ENCODE results near the gene HSPA2.

DNA sequence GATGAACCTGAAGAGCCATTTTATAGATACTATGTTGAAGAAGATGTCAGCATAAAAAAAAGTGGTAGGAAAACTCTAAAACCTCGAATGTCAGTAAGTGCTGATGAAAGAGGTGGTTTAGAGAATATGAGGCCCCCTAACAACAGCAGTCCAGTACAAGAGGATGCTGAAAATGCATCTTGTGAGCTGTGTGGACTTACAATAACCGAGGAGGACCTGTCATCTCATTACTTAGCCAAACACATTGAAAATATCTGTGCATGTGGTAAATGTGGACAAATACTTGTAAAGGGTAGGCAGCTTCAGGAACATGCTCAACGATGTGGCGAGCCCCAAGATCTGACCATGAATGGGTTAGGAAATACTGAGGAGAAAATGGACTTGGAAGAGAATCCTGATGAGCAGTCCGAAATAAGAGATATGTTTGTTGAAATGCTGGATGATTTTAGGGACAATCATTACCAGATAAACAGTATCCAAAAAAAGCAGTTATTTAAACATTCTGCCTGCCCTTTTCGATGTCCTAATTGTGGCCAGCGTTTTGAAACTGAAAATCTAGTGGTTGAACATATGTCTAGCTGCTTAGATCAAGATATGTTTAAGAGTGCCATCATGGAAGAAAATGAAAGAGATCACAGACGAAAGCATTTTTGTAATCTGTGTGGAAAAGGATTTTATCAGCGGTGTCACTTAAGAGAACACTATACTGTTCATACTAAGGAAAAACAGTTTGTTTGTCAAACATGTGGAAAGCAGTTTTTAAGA is 17.8 kb upstream of the HSPA2 start:
- TF ChIP-seq CTCF (IDR thresholded peaks at IDR 0.05; ENCODE audit: low read length): no peak
- TF ChIP-seq EZH2 (IDR thresholded peaks at IDR 0.05; ENCODE audit: borderline replicate concordance, low read length): no peak
